Measurements from ENCODE around the gene IER3.

Gene IER3, protein sequence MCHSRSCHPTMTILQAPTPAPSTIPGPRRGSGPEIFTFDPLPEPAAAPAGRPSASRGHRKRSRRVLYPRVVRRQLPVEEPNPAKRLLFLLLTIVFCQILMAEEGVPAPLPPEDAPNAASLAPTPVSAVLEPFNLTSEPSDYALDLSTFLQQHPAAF

DNA sequence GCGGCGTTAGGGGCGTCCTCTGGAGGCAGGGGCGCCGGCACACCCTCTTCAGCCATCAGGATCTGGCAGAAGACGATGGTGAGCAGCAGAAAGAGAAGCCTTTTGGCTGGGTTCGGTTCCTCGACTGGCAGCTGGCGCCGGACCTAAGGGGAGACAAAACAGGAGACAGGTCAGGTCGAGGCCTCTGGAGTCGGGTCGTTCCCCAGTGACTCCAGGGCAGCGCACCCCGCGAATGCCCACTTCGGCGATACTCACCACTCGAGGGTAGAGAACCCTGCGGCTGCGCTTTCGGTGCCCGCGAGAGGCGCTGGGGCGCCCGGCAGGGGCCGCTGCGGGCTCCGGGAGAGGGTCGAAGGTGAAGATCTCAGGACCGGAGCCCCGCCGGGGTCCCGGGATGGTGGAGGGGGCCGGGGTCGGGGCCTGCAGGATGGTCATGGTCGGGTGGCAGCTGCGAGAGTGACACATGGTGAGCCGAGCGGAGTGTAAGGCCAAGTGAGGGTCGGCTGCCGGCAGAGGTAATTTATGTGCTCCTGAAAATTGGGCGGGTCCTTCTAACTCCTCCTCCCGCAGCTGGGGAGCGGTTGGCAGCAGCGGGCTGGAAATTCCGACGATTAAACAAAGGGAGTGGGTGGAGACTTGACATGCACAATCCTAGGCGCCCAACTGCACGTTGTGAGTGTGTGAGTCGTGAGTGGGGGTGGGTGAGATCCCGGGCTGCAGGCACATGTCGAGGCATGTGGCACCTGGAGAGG, at the start of gene IER3:
IER3 (minus strand) TSS at position 494 of the 752 bp plus-strand sequence; CDS start at position 465, 29 bp downstream.
- DNase-seq (ENCODE audit: low read depth) = peak; percentile 73

DNA sequence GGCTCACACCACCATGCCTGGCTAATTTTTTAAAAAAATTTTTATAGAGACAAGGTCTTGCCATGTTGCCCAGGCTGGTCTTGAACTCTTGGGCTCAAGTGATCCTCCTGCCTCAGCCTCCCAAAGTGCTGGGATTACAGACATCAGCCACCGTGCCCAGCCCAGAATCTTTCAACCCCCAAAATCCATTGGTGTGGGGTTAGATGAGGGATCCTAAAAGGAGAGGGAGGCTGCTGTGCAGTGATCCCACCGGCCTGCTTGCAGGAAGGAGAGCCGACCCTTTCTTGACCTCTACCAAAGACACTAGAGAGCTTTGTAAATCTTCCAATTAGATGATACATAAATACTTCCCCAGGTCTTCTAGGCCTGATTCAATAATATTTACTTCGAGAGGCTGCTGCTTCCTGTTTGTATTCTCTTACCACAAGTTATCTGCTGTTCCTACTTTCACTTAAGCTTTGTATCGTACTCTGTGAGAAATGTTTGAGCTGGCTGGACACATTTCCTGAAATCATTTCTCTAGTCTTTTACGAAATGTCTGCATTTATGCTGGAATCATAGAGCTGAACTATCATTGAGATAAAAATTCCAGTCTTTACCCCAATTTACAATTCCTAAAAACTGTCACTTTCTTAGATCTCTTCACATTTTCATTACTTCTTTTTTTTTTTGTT, 49.3 kb upstream of the IER3 start:
- no peak for DNase-seq (ENCODE audit: low read depth)

DNA sequence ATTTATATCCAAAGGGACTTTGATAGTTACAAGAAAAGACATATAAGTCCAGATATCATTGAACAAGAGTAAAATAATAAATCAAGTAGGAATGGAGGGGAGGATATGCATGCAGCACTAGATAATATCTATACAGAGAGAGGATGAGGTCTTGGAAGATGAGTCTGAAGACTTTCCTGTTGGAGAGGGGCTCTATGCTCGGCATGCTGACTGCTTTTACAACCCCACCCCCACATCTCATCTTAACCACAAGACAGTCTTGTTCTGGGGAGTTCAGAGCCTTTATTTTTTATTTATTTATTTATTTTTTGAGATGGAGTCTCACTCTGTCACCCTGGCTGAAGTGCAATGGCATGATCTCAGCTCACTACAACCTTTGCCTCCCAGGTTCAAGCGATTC, 48.4 kb upstream of the IER3 start:
- DNase-seq (ENCODE audit: low read depth) = no peak

DNA sequence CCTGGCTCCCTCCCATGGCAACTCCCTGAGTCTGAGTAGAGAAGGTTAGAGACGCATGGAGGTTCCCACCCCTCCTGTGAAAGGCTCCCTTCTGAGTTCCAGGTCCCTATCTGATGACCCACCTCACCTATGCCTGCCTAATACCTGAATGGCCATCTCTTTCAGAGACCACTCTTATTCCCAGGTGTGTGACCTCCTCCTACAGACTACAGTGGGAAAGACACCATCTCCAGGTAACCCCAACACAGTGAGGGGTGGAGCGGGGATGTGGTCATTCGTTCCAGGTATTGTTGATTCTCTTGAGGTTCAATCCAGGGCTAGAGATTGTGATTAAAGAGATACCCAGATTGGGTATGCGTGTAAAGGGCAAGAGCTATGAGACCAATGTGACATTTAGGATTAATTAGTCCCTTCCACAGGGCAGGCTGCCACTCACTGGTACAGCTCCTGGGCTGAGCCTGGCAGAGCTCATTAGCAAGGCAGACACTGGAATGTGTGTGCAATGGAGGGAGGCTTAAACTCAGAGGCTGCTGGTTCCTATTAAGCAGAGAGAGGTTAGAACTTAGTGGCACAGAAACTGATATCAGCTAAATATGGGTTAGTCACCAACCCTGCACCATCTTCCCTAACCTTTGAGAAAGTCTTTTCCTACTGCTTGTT, 46.5 kb upstream of the IER3 start:
- no peak for DNase-seq (ENCODE audit: low read depth)

DNA sequence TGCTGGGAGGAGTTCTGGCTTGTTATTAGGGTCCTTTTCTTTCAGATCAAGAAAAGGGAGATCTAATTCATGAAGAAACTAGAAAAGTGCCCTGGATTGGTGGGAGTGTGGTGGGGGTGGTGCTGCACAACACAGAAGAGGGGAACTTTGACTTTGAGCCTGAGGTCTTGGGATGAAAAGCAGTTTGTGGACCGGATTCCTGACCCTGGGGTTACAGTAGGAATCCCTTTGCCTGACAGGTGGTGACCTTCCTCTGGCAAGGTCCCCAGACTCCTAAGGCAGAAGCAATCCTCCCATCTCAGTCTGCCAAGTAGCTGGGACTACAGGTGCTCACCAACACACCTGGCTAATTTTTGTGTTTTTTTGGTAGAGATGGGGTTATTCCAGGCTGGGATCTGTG, 45.3 kb upstream of the IER3 start:
- DNase-seq (ENCODE audit: low read depth) = no peak

DNA sequence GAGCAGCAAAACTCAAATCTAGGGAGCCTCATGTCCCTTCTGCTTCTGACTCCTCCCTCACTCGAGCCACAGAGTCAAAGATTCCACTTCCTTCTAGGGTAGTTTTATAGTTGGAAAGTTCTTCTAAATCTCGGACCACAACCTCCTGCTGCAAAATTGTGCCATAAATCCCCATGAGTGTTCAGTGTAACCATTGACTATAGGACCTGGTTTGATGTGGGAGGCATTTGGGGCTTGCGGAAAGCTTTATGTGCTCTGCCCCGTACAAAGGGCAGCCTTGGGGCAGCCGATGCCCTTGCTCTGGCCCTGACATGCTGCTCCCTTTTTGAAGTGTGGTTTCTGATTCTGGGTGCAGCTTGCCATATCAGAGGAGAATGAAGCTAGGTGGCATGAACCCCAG, 43.6 kb upstream of the IER3 start:
- DNase-seq (ENCODE audit: low read depth) = no peak

DNA sequence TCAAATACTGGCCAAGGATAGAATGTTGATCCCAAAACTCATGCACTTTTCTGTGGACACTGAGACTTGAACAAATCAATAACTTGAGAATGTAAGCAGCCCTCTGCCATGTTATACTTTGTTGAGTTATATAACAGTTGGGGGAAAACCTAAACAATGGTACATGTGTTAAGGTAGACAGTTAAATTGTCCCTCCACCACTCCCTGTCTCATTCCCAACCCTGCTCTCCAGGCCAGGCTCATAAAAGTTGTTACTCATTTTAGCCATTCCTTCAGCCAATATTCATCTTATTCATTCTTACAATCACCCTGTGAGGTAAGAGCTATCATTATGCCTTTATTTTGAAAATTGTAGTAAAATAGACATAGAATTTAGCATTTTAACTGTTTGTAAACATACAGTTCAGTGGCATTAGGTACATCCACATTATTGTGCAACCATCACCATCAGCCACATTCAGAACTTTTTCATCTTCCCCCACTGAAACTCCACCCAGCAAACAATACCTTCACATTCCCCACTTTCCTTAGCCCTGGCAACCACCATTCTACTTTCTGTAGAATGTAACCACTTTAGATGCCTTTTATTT, 38.2 kb upstream of the IER3 start:
- DNase-seq (ENCODE audit: low read depth) = no peak

DNA sequence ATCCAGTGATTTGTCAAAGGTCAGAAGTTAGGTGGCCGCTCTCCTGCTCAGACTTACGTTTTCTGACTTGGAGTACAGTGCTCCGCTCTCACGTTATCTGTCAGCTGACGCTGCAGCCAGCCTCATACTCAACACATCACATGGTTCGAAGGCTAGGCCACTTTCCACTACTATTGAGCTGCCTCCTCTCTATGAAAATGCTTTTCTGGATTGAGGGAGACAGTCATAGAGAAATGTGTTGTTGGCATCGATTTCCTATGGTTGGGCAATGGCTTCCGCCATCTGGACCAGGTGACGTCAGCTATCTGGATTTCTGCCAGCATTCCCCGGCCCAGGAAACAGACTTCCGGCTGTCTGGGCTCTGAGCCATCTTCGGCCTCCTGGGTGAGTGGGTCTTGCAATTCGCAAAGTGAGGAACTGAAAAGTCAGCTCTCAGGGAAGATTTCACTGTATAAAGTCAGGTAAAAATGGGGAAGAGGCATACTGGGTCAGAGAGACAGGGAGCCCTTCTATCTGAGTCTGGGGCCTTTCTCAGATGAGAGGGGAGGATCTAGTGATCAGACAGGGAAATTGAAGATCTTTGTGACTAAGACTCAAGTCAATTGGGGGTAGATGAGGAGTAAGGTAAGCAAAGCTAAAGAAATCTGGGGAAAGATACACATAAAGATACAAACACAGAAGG, 37.5 kb upstream of the IER3 start:
- no peak for DNase-seq (ENCODE audit: low read depth)

DNA sequence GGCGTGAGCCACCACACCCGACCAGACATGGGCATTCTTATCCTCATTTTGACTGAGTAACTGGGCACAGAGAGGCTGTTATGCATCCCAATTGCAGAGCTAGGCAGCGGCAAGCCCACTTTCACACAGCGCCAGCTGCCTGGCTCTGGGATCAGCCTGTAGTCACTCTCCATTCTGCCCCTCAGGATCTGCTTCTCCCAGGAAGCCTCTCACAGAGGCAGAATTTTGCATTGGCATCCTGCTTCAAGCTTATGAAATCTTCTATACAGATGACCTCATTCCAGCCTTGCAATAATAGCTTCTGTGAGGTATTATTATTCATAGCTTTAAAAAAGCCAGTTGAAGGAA, 37.0 kb upstream of the IER3 start:
- DNase-seq (ENCODE audit: low read depth) = no peak

DNA sequence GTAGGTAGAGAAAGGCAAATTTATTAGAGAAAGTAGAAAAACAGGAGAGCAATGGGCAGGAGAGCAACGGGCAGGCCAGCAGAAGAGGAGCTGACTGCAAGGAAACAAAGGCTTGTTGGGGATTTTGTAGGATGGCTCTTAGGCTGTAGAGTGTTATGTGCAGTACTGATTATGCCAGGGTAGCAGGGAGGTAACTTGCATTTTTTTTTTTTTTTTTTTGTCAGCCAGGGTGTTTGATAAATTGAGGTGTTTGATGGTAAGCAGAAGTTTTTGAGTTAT, 36.2 kb upstream of the IER3 start:
- no peak for DNase-seq (ENCODE audit: low read depth)

DNA sequence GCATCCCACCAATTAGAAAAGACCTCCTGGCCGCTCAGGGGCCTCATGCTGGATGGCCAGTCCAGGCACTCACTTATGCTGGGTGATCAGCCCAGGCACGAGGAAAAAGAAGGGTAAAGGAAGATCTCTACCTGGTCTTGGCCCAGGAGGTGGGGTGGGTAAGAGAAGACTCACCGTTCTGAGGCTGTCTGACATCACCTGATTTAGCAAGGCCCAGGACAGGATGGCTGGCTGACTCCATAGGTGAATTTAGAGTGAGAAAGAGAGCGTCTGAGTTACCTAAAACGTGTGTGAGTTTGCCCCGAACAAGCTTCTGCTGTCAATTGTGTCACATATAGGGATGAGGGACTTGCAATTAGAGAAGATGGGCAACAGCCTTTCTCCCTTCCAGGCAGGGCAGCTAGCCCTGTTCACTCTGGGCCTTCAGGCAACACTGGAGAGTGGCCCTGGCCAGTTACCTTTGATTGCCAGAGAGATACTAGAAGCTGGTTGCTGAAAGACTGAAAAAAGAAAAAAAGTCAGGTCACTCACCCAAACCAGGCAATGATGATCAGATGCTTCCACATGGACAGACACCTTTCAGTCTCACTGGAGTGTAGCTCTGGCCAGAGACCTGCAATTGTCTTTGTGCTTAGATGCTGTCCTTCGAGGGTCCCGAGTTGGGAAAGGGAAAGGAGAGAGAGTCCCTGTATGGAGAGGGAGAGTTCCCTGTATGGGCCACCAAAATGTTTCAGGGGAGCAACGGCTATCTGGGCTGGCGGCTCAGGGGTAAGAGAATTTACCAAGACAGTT, 35.7 kb upstream of the IER3 start:
- no peak for DNase-seq (ENCODE audit: low read depth)

DNA sequence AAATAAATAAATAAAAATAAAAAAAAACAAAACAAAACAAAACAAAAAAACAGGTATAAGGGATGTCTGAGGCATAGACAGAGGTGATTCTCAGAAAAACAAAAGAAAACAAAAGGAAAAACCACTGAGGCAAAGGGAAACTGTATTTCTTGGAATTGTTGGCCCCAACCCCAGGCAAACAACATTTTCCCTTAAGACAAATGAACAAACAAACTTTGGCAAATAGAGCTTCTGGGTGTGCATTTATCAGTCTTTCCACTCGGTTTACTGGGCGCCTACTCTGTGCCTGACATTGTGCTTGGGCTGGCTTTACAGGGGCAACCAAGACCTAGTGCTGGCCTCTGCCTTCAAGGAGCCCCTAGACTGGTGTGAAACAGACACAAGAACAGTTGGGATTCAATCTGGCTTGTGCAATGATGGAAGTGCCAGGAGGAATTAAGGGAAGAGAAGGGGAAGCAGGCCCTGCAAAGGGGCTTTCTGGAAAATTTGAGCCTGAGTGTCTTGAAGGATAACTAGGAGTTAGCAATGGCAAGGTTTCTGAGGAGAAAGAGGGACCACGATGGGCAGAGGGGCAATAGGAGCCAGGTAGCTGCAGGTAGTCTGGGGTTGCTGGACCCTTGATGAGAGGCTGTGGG, 33.8 kb upstream of the IER3 start:
- no peak for DNase-seq (ENCODE audit: low read depth)

DNA sequence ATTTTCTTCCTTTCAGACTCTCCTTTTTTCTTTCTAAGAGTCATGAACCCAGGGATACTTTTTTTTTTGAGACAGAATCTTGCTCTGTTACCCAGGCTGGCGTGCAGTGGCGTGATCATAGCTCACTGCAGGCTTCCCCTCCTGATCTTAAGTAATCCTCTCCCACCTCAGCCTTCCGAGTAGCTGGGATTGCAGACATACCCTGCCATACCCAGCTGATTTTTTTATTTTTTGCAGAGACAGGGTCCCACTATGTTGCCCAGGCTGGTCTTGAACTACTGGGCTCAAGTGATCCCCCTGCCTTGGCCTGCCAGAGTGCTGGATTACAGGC, 32.8 kb upstream of the IER3 start:
- DNase-seq (ENCODE audit: low read depth) = no peak

DNA sequence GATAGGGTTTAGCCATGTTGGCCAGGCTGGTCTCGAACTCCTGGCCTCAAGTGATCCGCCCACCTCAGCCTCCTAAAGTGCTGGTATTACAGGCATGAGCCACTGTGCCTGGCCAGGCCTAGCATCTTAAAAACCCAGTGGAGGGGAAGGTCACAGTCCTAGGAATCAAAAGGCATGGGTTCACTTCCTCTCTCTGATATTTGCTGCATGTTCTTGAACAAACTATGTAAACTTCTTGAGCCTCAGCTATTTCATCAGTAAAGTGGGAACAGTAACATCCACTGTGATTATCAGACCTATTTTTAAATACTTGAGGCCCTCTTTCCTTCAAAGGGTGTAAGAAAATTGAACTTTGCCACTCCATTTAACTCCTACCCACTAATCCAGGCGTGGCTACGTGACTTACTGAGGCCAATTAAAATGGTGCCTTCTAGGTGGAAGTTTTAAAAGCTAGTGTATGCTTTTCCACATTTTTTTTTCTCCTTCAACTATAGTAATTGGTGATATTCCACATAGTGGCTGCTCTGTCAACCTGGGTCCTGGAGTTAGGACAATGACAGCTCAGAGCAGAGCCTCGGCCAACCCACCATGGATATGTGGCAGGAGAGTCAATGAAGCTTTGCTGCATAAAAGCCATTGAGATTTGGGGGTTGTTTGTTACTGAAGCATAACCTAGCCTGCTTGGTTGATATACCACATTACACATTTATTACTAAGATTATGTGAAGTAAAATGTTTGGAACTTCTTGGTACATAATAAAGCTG, 32.2 kb upstream of the IER3 start:
- DNase-seq (ENCODE audit: low read depth) = no peak

DNA sequence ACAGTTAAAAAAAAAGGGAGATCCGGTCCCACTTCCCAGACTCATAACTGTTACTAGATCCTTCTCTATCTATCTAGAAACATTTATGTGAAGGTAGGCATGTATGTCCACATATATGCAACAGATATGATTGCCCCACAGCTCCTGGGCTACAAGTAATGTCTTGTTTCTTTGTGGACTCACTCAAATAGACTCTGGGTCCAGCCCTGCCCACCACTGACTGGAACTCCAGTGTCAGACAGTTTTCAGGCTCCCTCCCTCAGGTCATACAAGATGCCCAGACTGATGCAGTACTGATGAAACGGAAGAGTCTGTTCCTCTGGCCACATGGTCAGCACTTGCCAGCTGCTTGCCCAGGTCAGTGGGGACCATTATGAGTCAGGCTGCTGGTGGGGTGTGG, 30.8 kb upstream of the IER3 start:
- DNase-seq (ENCODE audit: low read depth) = no peak

DNA sequence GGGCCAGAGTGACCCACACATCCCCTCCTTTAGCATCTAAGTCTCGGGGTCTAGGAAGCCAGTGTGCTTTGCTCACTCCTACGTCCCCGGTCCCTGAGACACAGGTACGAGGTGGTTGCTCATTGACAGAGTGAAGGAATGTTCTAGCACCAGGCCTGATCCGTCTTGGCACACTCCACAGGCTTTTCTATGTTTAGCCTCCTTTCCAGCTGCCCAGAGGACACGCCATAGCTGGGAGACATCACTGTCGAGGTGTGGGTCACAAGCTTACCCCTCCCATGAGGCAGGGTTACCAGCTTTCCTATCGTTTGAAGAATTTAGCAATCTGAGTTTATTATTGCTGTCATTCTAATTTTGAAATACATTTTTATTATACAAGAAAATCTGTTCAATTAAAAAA, 30.4 kb upstream of the IER3 start:
- no peak for DNase-seq (ENCODE audit: low read depth)

DNA sequence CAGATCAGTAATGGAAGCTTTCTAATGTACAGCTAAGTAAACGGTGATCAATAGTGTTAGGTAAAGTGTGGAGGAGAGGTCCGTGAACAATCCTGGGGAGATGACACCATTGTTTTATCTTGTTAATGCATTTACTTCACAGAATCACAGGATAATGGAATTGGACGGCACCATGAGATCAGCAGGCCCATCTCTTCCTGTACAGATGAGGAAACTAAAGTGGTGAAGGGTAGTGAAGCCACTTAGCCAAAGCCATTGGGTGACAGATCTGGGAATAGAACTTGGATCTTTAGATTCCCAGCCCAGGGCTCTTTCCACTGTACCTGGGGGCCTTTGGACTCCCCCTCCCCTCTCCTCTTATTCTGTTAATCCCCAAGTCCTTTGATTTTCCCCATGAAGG, 26.2 kb upstream of the IER3 start:
- DNase-seq (ENCODE audit: low read depth) = no peak

DNA sequence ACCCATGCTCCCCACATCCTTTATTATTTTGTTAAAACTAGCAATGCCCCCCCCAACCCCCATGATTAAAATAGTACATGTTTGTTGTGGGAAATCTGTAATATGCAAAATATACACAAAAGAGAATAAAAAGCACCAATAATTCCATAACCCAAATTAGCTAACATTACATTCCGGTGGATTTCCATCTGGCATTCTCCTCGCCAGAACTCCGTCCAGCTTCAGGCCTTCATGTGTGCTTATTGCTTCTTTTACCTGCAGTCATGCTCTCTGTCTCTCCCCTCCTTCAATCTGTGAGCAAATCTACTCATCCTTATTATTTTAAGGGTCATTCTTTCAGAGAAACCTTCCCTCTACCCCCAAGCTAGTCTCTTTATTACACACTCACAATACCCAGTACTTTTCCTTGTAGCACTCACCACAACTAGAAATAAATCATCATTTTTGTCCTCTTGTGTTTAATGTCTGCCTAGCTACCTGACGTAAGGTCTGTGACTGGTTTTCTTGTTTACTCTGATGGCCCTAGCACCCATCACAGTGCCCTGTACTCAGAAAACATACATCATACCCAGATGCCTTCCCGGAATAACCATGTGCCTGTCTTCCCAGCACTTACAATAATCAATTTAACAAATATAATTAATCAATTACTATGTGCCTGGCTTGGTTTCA, 25.6 kb upstream of the IER3 start:
- DNase-seq (ENCODE audit: low read depth) = no peak

DNA sequence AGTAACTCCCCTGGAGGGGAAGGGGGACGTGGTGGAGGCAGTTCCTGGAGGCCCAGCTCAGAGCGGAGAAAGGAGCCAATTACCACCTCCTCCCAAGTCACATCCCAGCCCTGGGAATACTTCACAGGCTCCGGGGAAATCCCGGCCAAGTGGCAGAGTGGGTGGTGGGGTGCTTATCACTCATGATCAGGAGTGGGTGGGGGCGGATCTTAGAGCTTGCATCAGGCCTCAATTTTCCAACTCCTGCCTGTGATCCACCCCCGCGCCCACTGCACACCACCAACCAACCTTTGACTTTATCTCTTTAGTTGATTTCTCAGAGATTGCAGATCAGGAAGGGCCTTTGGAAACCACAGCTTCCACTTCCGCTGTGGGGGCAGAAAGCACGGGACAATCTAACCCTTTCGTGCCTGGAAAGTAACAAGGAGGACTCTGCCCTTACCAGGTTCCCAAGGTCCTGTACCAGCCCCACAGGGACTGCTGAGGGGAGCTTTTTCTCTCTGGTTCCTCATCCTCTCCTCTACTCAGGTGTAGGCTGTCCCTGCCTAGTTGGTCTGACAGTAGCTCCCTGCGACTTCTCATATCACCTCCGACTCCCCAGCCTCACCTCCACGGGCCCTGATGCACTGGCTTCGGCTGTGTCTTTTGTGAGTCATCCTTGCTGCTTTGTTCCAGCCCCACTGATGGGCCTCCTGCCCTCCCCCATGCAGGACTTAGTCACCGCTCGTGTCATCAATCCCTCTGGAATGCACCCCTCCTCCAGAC, 24.9 kb upstream of the IER3 start:
- DNase-seq (ENCODE audit: low read depth) = peak; percentile 67

Data from activated gamma-delta T cell treated with anti-CD3 and anti-CD28 coated beads, Interleukin-2, amount 50 U/mL, for 16 hours (primary cell).